Activated CD8-positive, alpha-beta memory T cell treated with anti-CD3 and anti-CD28 coated beads, Interleukin-2, amount 50 U/mL, for 24 hours (primary cell): ENCODE data around the gene GET4.
"Not testable (repeated sequence)": the region's sequence is repeated elsewhere in the genome, so short reads cannot be mapped to it uniquely, and the experiment has no call there.

Source experiments
- DNase-seq: peaks from one replicate; pipeline ENCODE4 v3.0.0-alpha.2; 2020; ENCODE audit errors: extremely low read depth

The GET4 gene

DNA sequence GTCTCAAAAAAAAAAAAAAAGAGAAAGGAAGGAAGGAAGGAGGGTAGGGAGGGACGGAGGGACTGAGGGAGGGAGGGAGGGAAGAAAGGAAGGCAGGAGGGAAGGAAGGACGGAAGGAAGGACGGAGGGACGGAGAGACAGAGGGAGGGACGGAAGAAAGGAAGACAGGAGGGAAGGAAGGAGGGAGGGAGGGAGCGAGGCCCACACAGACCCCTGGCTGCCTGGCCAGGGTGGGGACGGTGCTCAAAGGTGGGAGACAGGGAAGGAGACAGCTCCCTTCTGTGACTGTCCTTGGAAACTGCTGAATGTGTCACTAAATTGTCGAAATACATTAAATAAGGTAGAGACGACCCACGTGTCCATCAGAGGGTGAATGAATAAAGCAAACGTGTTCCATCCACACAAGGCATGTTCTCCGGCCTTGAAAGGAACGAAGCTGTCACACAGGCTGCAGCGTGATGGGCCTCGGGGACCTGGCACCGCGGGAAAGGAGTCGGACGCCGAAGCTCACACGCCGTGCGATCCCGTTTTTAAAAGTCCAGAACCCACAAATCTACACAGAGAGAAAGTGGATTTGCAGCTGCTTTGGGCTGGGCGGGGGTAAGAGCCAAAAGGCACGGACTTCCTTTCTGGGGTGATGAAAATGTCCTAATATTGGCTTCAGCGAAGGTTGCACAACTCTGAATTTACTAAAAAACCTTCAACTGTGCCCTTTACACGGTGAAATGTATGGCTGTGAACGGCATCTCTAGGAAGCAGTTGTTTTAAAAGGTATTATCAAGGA is 54.8 kb downstream of the GET4 start:
- no peak for DNase-seq

DNA sequence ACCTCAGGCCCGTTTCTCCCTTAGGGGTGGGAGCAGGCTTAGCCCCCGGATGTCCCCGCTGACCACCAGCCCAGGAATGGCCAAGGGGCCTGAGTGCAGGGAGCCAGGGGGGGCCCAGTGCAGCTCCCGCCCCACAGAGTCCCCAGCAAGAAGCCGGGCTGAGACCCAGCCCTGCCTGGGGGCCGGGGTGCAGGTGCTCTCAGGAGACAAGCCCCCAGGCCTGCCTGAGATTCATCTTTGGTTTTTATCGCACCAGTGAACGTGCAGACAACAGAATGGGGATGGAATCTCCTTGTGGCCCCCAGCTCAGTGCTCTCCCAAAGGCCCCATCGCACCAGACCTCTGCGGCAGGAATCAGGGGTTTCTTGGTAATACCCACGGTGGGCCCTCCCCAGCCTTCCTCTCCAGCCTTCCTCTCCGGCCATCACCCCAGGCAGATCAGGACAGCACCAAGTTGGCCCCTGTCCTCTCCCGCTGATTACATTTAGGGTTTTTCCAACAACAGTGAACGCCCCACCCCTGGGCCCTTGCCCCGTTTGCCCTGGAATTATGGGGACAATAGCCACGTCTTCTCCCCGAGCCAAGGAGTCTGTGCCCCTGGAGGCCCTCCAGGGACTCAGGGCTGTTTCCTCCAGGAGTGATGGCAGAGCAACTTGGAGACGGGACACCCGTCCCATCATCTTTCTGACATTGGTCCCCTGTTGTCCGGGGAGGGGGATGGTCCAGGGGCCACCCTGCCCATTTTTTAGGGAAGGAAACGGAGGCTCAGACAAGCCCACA is 55.7 kb downstream of the GET4 start:
- no peak for DNase-seq

DNA sequence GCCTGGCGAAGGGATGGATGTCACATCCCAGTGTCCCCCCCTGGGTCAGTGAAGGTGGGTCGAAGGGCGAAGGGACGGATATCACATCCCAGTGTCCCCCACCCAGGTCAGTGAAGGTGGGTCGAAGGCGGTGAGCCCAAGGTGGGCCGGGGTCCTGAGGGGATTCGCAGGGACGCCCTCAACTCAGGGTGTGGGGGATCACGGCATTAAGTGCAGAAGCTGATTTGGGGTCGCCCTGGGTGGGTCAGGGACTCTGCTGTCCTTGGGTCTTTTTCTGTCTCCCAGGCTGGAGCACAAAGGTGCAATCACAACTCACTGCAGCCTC is 56.3 kb downstream of the GET4 start:
- DNase-seq = no peak

DNA sequence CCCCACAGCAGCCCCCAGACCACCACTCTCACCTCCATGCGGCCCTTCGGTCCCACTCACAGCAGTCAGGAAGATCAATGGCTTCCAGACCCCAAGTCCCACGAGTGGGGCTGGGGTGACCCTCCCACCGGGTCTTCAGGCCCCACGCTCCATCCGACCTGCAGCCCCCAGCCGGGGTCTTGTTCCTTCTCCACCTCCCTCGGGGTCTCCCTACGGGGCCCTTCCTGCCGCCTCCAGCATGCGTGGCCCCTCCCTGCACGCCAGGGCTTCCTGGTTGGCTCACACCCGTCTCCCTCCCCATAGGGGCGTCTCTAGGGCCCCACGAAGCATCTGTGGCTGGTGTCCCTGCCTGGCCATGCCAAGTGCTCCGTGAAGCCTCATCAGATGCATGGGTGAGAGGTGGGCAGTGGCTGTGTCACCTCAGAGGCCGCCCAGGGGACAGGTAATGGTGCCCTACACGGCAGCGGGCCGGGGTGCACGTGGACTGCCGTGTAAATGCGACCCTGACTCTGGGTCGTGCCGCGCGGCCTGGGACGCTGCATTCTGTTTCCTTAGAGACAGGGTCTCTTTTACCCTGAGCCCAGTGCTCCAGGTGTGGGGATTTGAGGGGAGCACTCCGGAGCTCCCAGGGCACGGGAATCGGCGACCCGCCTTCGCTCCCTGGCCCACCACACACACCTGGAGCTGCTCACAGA is 58.3 kb downstream of the GET4 start:
- no peak for DNase-seq

DNA sequence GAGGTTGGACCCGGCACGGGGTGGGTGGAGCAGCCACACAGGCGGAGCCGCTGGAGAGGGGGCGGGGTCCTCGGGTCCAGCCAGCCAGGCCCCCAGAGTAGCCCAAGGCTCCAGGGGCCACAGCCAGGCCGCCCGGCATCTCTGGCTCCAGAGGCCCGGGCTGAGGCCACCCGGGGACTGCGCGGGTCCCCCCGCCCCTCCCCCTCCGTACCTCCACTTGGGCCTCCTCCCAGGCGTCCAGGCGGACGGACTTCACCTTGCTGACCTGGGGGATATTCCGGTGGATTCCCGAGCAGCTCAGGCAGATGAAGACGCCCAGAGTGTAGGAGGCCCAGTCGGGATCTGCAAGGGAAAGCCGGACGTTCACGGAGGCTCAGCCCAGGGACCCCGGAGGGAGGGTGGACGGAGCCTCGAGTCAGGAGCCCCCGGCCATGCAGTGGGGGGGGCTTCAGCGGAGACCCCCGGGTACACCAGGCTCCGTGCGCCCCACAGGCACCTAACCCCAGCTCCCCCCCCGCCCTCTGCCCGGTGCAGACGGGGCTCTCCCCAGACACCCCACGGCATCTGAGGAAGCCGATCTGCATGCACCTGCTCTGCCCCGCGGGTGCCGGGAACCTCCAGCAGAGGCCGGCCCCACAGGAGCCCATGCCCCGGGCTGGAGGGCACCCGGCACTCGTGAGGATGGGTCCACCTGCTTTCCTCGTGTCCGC is 59.0 kb downstream of the GET4 start:
- DNase-seq = no peak

DNA sequence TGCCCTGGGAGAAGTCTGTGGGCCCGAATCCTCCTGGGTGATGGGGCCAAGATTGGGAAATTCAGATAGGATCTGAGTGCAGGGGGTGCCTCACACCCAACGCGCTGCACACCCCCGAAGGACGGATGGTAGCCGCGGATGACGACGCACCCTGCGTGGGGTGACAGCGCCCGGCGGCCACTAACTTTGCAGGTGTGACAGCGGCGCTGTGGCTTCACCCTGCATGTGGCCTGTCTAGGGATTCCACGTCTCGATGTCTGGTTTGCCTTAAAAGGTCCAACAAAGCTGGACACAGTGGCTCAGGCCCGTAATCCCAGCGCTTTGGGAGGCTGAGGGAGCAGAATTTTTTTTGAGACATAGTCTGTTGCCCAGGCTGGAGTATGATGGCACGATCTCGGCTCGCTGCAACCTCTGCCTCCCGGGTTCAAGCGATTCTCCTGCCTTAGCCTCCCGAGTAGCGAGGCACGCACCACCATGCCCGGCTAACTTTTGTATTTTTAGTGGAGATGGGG is 59.6 kb downstream of the GET4 start:
- no peak for DNase-seq

DNA sequence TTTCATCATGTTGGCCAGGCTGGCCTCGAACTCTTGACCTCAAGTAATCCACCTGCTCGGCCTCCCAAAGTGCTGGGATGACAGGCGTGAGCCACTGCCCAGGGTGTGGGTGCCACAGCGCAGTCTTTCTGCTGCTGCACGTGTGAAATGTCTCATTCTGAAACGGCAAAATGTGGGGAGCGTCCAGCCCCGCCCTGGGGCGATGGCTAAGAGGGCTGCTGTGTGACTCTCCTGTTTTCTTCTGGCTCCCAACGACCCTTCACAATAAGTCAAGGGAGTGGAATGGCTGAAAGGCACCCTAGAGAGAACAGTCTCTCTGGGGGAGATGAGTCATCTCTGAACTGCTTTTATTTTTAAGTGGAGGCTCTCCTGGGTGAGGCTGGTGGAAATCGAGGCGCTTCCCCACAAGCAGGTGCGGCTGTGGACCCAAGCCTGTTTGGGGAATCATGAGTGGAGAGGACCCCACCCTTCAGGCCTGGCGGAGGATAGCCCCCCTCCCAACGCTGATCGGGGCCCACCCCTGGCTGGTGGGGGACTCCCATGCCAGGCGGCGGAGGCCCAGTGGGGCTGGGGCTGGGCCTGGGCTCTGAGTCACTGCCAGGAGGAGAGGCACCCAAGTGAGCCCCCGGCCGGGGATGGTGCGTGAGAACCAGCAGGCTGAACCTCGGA is 60.2 kb downstream of the GET4 start:
- no peak for DNase-seq

DNA sequence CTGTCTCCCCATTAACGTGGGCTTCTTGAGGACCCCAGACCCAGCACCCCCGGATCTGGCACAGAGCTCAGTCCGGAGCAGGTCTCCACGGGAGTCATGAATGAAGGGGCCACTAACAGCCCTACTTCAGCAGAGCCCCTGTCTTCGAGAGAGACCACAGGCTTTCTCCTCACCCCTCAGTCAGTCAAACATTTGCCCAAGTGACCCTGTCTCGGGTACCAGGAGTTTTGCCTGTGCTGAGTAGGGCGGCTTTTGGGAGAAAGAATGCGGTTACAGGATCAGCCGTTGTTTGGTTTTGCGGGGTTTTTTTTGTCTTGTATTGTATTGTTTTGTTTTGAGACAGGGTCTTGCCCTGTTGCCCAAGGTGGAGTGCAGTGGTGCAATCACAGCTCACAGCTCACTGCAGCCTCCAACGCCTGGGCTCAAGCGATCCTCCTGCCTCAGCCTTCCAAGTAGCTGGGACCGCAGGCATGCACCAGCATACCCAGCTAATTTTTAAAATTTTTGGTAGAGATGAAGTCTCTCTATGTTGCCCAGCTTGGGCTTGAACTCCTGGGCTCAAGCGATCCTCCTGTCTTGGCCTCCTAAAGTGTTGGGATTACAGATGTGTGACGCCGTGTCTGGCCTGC is 61.6 kb downstream of the GET4 start:
- DNase-seq = no peak

DNA sequence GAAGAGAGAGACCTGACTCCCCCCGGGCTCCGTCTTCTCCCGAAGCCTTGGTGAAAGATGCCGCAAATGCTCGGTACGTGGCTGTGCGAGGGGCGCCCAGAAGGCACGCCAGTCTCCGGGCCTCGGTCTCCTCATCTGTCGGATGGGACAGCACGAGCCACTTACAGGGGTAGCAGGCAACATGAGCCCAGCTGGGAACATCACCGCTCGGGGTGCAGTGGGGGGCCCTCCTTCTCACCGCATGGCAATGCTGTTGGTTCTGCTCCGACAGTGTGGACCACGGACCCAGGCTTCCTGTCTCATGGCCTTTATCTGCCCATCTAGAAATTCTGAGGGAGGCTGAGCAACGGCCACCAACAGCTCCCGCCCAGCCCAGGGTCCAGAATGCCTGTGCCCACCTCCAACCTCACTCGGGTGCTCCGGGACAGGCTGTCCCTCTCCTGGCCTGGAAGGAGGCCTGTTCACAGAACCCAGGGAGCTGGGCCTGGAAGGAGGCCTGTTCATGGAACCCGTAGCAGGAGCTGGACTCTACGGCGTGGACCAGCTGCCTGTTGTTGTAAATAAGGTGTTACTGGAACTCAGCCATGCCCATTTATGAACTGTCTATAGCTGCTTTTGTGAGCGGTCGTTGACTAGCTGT is 62.3 kb downstream of the GET4 start:
- no peak for DNase-seq

DNA sequence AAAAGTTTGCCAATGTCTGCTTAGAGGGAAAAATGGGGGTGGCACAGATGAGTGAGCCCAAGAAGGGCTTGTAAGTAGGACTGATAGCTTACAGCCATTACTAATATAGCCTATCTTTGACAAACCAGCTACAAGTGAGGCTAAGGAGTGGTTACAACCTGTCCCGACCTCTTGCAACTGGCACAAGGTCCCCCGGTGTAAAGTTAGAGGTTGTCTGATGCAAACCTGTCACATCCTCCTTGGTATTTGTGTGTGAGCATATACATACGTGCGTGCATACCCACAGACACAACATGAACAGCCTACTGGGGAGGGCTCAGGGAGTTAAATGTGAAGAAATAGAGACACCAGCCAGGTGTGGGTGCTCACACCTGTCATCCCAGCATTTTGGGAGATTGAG is 63.5 kb downstream of the GET4 start:
- DNase-seq = no peak

DNA sequence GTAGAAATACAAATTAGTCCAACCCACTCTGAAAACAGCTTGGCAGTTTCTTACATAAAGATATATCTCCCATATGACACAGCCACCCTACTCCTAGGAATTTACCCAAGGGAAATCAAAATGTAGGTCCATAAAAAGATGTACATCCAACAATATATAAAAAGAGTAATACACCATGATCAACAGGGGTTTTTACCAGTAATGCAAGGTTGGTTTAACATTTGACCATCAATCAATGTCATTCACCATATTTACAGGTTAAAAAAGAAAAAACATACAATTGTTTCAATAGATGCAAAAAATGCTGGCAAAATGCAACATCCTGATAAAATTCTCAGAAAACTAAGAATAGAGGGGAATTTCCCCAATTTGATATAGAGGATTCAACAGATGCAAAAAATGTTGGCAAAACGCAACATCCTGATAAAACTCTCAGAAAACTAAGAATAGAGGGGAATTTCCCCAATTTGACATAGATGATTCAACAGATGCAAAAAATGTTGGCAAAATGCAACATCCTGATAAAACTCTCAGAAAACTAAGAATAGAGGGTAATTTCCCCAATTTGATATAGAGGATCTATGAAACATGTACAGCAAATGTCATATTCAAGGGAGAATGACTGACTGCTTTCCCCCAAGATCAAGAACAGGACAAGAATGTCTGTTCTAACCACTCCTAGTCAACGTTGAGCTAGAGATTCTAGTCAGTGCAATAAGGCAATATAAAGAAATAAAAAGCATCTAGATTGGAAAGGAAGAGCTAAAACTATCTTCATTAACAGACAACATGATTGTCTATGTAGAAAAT is 64.5 kb downstream of the GET4 start:
- DNase-seq = no peak

DNA sequence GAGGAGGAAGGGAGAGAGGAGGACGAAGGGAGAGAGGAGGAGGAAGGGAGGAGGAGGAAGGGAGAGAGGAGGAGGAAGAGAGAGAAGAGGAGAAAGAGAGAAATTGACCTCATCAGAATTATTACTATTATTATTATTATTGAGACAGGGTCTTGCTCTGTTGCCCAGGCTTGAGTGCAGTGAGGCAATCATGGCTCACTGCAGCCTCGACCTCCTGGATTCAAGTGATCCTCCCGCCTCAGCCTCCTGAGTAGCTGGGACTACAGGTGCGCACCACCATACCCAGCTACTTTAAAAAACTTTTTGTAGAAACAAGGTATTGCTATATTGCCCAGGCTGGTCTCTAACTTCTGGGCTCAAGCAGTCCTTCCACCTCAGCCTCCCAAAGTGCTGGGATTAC is 67.4 kb downstream of the GET4 start:
- DNase-seq = not testable (repeated sequence)

DNA sequence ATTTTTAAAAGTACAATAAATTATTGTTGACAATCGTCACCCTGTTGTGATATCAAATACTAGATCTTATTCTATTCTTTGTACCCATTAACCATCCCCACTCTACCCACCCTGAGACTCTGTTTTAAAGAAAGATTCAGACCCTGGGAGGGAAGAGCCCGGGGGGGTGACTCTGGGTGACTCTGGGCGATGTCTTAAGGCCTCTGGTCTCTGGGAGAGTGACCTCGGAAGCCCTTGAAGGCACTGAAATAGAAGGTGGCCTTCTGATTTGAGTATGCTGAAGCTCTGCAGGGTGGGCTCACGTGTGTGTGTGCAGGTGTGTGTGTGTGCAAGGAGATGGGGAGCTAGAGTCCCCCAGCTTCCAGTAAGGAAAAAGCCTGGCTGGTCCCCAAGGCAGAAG is 68.4 kb downstream of the GET4 start:
- no peak for DNase-seq

DNA sequence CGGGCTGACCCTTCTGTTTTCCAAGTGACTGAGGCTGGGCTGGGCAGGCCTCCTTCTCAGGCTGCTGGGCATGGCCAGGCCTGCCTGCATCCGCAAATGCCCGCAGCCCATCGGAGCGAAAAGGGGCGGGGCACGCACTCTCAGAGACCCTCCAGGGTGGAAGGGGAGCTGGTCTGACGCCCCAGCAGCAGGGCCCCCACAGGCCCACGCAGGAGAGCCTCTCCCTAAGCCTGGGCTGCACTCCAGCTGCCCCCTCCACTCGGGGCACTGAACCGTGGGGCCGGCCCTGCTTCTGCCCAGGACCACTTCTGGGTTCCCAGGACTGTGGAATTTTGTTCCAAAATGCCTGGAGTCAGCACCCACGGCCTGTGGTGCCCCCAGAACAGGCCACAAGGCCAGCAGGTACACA is 68.8 kb downstream of the GET4 start:
- no peak for DNase-seq

DNA sequence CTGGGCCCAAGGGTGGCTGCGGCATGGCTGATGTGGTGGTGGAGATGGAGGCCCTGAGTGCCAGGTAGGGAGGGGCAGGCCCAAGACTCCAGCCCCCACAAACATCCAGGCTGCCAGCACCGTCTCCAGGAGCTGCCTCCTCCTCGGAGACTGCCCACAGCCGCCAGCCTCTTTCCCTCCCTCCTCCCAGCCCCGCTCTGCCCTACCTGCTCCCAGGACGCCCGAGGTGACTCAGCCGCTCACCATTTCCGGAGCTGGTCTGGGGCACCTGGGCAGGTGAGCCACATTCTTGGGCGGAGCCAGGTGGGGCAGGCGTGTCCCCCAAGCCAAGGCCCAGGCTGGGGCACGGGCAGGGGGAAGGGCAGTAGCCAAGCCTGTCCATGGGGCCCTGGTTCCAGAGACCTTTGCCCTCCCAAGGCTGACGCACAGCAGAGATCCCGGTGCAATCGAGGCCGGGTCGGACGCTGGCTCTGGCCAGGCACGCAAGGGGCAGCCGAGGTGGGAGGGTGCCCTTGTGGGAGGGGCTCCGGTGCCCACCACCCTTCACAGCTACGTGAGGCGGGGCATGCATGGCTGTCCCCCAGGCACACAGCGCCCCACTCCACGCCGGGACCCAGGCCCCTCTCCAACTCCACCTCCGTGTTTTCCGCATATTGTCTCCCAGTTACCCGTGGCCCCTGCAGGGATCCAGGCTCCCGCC is 69.4 kb downstream of the GET4 start:
- no peak for DNase-seq
